ENCODE measurements around the gene TRAF2.

GRCh38 chr9:136838314-136839228 lies 47.7 kb upstream of the TRAF2 start:
- TF ChIP-seq CTCF (IDR thresholded peaks at IDR 0.05) (no peak), EP300 (IDR thresholded peaks at IDR 0.05) (no peak)

Data from stomach (tissue), 4 donors.